GM19025 (cell line): ENCODE results near the gene ADAMTS15.
A peak's percentile ranks its signal among the peaks of the same experiment; 100 is the strongest.
"Not testable (repeated sequence)": the region's sequence is repeated elsewhere in the genome, so short reads cannot be mapped to it uniquely, and the experiment has no call there.

Experiments used
- ATAC-seq: cut with Tn5 transposase; IDR thresholded peaks from one replicate; pipeline ENCODE4 v1.9.1; 2021; ENCODE audit warnings: mild to moderate bottlenecking, low read depth, moderate library complexity; ENCODE audit not compliant: unreplicated experiment

The ADAMTS15 gene

GRCh38 chr11:130434521-130435223 is 13.8 kb upstream of the ADAMTS15 start:
- ATAC-seq, result peak; percentile 80

GRCh38 chr11:130435671-130436070 is 12.8 kb upstream of the ADAMTS15 start:
- ATAC-seq, result no peak

GRCh38 chr11:130436171-130436570 is 12.3 kb upstream of the ADAMTS15 start:
- no peak for ATAC-seq

GRCh38 chr11:130437848-130438247 is 10.6 kb upstream of the ADAMTS15 start:
- no peak for ATAC-seq

GRCh38 chr11:130438401-130439159 is 9.9 kb upstream of the ADAMTS15 start:
- not testable (repeated sequence) for ATAC-seq

GRCh38 chr11:130439160-130439519 is 9.3 kb upstream of the ADAMTS15 start:
- ATAC-seq, result no peak

- no peak for ATAC-seq
Measured at GRCh38 chr11:130439876-130440275, 8.6 kb upstream of the ADAMTS15 start.

- no peak for ATAC-seq
Measured at GRCh38 chr11:130441719-130442118, 6.7 kb upstream of the ADAMTS15 start.

- no peak for ATAC-seq
Measured at GRCh38 chr11:130442737-130443136, 5.7 kb upstream of the ADAMTS15 start.

GRCh38 chr11:130445788-130446187 is 2.7 kb upstream of the ADAMTS15 start:
- ATAC-seq, result no peak

GRCh38 chr11:130448039-130448415 is 418 bp upstream of the ADAMTS15 start:
- ATAC-seq, result no peak

GRCh38 chr11:130449310-130449990 is 1.0 kb downstream of the ADAMTS15 start:
- ATAC-seq, result no peak

GRCh38 chr11:130449996-130450769 is 1.7 kb downstream of the ADAMTS15 start:
- ATAC-seq, result no peak

GRCh38 chr11:130451231-130452019 is 3.0 kb downstream of the ADAMTS15 start:
- no peak for ATAC-seq

- no peak for ATAC-seq
Measured at GRCh38 chr11:130452176-130452575, 3.7 kb downstream of the ADAMTS15 start.

- ATAC-seq, result no peak
Measured at GRCh38 chr11:130452940-130453339, 4.5 kb downstream of the ADAMTS15 start.

- no peak for ATAC-seq
Measured at GRCh38 chr11:130454491-130455252, 6.2 kb downstream of the ADAMTS15 start.

GRCh38 chr11:130455483-130456127 is 7.2 kb downstream of the ADAMTS15 start:
- no peak for ATAC-seq

- ATAC-seq, result no peak
Measured at GRCh38 chr11:130456286-130456685, 7.8 kb downstream of the ADAMTS15 start.
